ENCODE data around the gene RPS6KA2.
A peak's percentile ranks its signal among the peaks of the same experiment; 100 is the strongest.
"Not testable (repeated sequence)": the region's sequence is repeated elsewhere in the genome, so short reads cannot be mapped to it uniquely, and the experiment has no call there.

Gene RPS6KA2

GRCh38 chr6:166397849-166398248 is 229.2 kb downstream of the RPS6KA2 start:
- DNase-seq, result no peak

GRCh38 chr6:166395778-166396177 is 231.3 kb downstream of the RPS6KA2 start:
- DNase-seq, result no peak

GRCh38 chr6:166395351-166395750 is 231.7 kb downstream of the RPS6KA2 start:
- no peak for DNase-seq

GRCh38 chr6:166394036-166394892 is 232.8 kb downstream of the RPS6KA2 start:
- no peak for DNase-seq

- DNase-seq, result no peak
Measured at GRCh38 chr6:166393535-166393823, 233.6 kb downstream of the RPS6KA2 start.

- DNase-seq, result not testable (repeated sequence)
Measured at GRCh38 chr6:166392755-166393534, 234.1 kb downstream of the RPS6KA2 start.

GRCh38 chr6:166389119-166389518 is 237.9 kb downstream of the RPS6KA2 start:
- DNase-seq, result no peak

- no peak for DNase-seq
Measured at GRCh38 chr6:166388290-166389004, 238.6 kb downstream of the RPS6KA2 start.

- no peak for DNase-seq
Measured at GRCh38 chr6:166387642-166388289, 239.3 kb downstream of the RPS6KA2 start.

GRCh38 chr6:166387098-166387497 is 240.0 kb downstream of the RPS6KA2 start:
- DNase-seq, result not testable (repeated sequence)

GRCh38 chr6:166386111-166386510 is 240.9 kb downstream of the RPS6KA2 start:
- DNase-seq, result no peak

GRCh38 chr6:166383802-166384363 is 243.2 kb downstream of the RPS6KA2 start:
- not testable (repeated sequence) for DNase-seq

- DNase-seq, result peak; percentile 100
Measured at GRCh38 chr6:166382933-166383801, 243.9 kb downstream of the RPS6KA2 start, which contains the start of gene MPC1. MPC1 (minus strand) TSS chr6:166382940; CDS start chr6:166382876, 64 bp downstream.

- DNase-seq, result no peak
Measured at GRCh38 chr6:166382500-166382932, 244.5 kb downstream of the RPS6KA2 start.

- DNase-seq, result peak; percentile 82
Measured at GRCh38 chr6:166381733-166382499, 245.1 kb downstream of the RPS6KA2 start.

GRCh38 chr6:166381381-166381732 is 245.7 kb downstream of the RPS6KA2 start:
- no peak for DNase-seq

GRCh38 chr6:166379800-166380199 is 247.3 kb downstream of the RPS6KA2 start:
- no peak for DNase-seq

GRCh38 chr6:166379103-166379586 is 247.9 kb downstream of the RPS6KA2 start:
- DNase-seq, result no peak

- DNase-seq, result no peak
Measured at GRCh38 chr6:166377721-166378120, 249.3 kb downstream of the RPS6KA2 start.

- no peak for DNase-seq
Measured at GRCh38 chr6:166375013-166375412, 252.0 kb downstream of the RPS6KA2 start.
